HL-60 (cell line): ENCODE data around the gene HIGD2B.
"Not testable (repeated sequence)": the region's sequence is repeated elsewhere in the genome, so short reads cannot be mapped to it uniquely, and the experiment has no call there.

ENCODE experiments used
- DNase-seq, 2 experiments: peaks; one replicate each; pipeline ENCODE4 v3.0.0-alpha.2; 2010 to 2020; ENCODE audit warnings: low read depth in 1 of 2, low spot score in 1 of 2
- H3K27ac ChIP-seq: fragments of 250-450 bp; sonication (Bioruptor Pico); replicated peaks from 2 replicates; pipeline ENCODE4 v1.5.1; 2020; ENCODE audit warnings: mild to moderate bottlenecking, moderate library complexity
- H3K27me3 ChIP-seq: fragments of 250-450 bp; sonication (Bioruptor Pico); 2 replicates; pipeline ENCODE4 v1.5.1; 2021; ENCODE audit warnings: mild to moderate bottlenecking, moderate library complexity; ENCODE audit not compliant: insufficient read depth, poor library complexity, severe bottlenecking
- H3K4me3 ChIP-seq: replicated peaks from 2 replicates; pipeline ENCODE4 v1.5.1; 2011; ENCODE audit warnings: mild to moderate bottlenecking, control low read depth, low read length; ENCODE audit not compliant: insufficient read depth

Gene HIGD2B

GRCh38 chr15:72639759-72640483 lies 46.1 kb downstream of the HIGD2B start:
- not testable (repeated sequence) for H3K27ac ChIP-seq, H3K4me3 ChIP-seq, H3K27me3 ChIP-seq, DNase-seq

DNA sequence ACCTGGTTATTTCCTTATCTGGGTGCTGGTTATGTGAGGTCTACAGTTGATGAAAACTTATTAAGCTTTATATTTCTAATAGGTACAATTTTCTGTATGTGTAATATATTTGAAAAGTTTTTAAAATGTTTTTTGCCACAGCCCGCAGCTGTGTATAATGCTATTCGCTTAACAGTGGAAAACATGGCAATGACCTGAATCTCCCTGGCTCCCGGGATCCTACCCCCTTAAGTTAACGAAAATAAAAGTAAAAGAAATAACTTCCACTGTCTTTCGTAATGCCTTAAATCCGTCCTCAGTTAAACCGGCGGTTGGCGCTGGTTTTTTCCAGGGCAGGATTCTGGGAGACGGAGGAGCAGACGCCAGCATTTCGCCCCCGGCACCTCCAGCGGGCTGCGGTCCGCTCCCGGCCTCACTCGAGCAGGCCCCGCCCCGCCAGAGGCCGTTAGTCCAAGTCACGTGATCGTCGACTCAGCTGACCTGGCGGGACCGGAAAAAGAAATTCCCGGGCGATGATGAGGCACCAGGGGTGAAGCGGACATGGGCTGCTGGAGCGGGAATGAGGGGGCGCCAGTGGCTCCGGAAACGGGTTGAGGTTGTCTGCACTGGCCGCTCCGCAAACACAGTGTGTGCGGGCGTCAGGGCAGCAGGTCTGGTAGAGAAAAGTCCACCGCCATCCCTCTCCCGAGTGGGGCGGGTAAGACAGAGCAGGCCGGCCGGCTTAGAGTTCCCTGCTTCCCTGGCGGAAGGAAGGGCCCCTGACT lies 49.3 kb downstream of the HIGD2B start:
- not testable (repeated sequence) for H3K27ac ChIP-seq, H3K27me3 ChIP-seq
- H3K4me3 ChIP-seq = peak overlapping the region; percentile 14; the same call in 1 of the 2 replicates
- DNase-seq = peak; percentile 32 to 70

- not testable (repeated sequence) for H3K27me3 ChIP-seq, H3K4me3 ChIP-seq, DNase-seq, H3K27ac ChIP-seq
Observed at GRCh38 chr15:72629068-72629570, 56.9 kb downstream of the HIGD2B start.

- H3K27ac ChIP-seq, H3K27me3 ChIP-seq, DNase-seq, H3K4me3 ChIP-seq: not testable (repeated sequence)
Observed at GRCh38 chr15:72628249-72629067, 57.5 kb downstream of the HIGD2B start.

- not testable (repeated sequence) for H3K27me3 ChIP-seq, DNase-seq, H3K4me3 ChIP-seq, H3K27ac ChIP-seq
Observed at GRCh38 chr15:72626153-72626552, 59.8 kb downstream of the HIGD2B start.
